GM12864 (cell line): ENCODE results near the gene ILKAP.
"Not testable (repeated sequence)": the region's sequence is repeated elsewhere in the genome, so short reads cannot be mapped to it uniquely, and the experiment has no call there.

Experiments
- DNase-seq: peaks from one replicate; pipeline ENCODE4 v3.0.0-alpha.2; 2011; ENCODE audit warnings: low read depth
- H3K4me3 ChIP-seq: 2 replicates; pipeline ENCODE4 v1.5.1; 2011; ENCODE audit warnings: mild to moderate bottlenecking, low read depth, low read length, control low read depth
- CTCF ChIP-seq: IDR thresholded peaks from 2 replicates; pipeline ENCODE4 v1.5.1; 2011; ENCODE audit warnings: low read depth, mild to moderate bottlenecking, moderate library complexity, low read length, control low read depth, inconsistent platforms; ENCODE audit errors: missing control alignments

ILKAP gene

GRCh38 chr2:238173692-238174091, 29.8 kb downstream of the ILKAP start:
- DNase-seq: no peak
- H3K4me3 ChIP-seq: no peak overlapping the region

GRCh38 chr2:238172439-238172838, 31.1 kb downstream of the ILKAP start:
- no peak for TF ChIP-seq CTCF
- H3K4me3 ChIP-seq: no peak overlapping the region
- no peak for DNase-seq

More at GRCh38 chr2:238173692-238174091, 29.8 kb downstream of the ILKAP start:
- peak; percentile 29 for TF ChIP-seq CTCF

GRCh38 chr2:238171575-238172187, 31.8 kb downstream of the ILKAP start:
- no peak overlapping the region for H3K4me3 ChIP-seq
- no peak for DNase-seq
- TF ChIP-seq CTCF: no peak

- DNase-seq, H3K4me3 ChIP-seq: not testable (repeated sequence)
These were observed 32.4 kb downstream of the ILKAP start for GRCh38 chr2:238171072-238171431.

- H3K4me3 ChIP-seq: no peak overlapping the region
- no peak for TF ChIP-seq CTCF
- DNase-seq: no peak
These were observed 33.0 kb downstream of the ILKAP start for GRCh38 chr2:238170386-238171071.

GRCh38 chr2:238169708-238170251, 33.7 kb downstream of the ILKAP start:
- no peak for DNase-seq
- TF ChIP-seq CTCF: no peak
- no peak overlapping the region for H3K4me3 ChIP-seq

- H3K4me3 ChIP-seq: no peak overlapping the region
- no peak for DNase-seq
- no peak for TF ChIP-seq CTCF
These were observed 34.3 kb downstream of the ILKAP start for GRCh38 chr2:238169048-238169707.
